ENCODE data around the gene MTRR. TPM values are rescaled to one million over a fixed set of nuclear protein-coding genes. Genes with fewer than 3 reads are reported as not detected.
"Not testable (repeated sequence)": the region's sequence is repeated elsewhere in the genome, so short reads cannot be mapped to it uniquely, and the experiment has no call there.

The MTRR gene
- polyA plus RNA-seq, 4 donors = 53.5 to 57.2 (median 55.6) TPM

DNA sequence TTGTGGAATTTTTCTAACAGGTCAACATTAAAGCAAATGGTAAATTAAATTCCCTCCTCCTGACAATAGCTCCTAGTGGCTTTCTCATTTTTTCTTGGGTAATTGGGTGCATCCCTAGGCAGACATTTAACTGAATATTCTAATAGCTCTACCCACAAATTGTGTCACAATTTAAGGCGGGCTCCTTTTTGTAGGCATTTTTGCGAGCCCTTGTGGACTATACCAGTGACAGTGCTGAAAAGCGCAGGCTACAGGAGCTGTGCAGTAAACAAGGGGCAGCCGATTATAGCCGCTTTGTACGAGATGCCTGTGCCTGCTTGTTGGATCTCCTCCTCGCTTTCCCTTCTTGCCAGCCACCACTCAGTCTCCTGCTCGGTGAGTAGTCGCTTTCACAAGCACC lies 20.0 kb downstream of the MTRR start:
- no peak for DNase-seq (ENCODE audit: low read depth in 4 of 4, low spot score in 3 of 4)

DNA sequence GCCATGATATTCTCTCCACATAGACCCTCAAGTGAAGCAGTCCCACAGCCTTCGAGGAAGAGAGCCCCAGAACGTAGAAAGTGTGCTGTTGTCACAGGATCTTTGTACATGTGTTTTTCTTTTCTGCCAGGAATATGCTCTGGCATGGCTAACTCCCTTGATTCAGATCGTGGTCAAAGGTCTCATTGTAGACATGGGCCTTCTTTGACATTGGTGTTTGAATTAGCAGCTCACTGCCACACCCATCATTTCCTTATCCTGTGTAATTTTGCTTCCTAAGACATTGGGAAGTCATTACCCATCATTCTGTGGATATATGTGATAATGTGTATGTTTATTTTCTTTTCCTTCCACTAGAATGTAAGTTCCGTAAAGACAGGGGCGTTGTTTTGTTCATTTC lies 25.5 kb downstream of the MTRR start:
- no peak for DNase-seq (ENCODE audit: low read depth in 4 of 4, low spot score in 3 of 4)

DNA sequence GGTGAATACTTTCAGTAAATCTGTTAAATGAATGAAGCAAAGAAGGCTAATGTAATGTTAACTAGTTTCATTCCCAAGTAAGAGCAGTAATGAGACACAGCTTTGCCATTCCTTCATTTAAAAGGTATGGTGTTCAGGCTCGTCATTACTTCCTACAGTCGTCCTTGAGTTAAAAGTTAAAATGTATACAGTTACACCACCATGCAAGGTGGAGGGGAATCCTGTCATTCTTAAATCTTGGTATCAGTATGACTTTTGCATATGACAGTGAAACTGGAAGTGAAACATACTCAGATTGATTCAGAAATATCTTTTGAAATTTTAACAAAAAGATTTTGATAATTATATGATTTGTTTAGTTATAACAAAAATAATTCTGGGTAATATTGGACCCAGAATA lies 25.9 kb downstream of the MTRR start:
- DNase-seq (ENCODE audit: low read depth in 4 of 4, low spot score in 3 of 4) = no peak

DNA sequence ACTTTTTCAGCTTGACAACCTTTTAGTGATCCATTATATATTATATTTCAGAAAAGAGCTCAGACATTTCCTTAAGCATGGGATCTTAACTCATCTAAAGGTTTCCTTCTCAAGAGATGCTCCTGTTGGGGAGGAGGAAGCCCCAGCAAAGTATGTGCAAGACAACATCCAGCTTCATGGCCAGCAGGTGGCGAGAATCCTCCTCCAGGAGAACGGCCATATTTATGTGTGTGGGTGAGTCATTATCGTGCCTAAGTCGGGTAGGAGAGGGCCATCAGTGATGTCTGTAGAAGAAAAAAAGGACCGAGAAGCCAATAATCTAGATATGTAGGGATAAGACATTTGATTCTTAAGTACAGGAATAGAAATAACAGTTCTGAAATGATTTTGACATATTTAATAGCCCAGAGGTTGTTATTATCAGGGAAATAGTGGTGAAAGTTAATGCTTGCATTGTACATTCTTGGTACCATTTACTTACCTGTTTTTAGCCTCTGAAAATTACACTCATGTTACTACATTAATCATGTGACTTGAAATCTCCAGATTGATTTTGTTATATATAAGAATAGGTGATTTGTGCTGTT lies 28.2 kb downstream of the MTRR start:
- no peak for DNase-seq (ENCODE audit: low read depth in 4 of 4, low spot score in 3 of 4)

DNA sequence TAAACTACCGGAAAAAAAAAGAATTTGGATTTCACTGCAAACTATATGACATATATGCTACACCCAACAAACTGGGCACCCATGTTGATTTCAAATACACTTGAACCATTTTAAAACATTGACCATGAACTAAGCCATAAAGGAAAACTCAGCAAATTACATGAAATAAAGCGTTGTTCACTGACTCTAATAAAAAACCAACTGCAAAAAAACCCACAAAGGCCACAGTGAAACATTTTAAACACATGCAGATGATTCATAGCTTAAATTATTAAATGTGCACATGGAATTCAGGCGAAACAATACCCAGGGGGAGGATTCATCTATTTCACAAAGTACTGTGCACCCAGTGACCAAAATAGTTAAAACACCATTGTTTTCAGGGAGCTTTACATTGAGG lies 33.3 kb downstream of the MTRR start:
- no peak for DNase-seq (ENCODE audit: low read depth in 4 of 4, low spot score in 3 of 4)

DNA sequence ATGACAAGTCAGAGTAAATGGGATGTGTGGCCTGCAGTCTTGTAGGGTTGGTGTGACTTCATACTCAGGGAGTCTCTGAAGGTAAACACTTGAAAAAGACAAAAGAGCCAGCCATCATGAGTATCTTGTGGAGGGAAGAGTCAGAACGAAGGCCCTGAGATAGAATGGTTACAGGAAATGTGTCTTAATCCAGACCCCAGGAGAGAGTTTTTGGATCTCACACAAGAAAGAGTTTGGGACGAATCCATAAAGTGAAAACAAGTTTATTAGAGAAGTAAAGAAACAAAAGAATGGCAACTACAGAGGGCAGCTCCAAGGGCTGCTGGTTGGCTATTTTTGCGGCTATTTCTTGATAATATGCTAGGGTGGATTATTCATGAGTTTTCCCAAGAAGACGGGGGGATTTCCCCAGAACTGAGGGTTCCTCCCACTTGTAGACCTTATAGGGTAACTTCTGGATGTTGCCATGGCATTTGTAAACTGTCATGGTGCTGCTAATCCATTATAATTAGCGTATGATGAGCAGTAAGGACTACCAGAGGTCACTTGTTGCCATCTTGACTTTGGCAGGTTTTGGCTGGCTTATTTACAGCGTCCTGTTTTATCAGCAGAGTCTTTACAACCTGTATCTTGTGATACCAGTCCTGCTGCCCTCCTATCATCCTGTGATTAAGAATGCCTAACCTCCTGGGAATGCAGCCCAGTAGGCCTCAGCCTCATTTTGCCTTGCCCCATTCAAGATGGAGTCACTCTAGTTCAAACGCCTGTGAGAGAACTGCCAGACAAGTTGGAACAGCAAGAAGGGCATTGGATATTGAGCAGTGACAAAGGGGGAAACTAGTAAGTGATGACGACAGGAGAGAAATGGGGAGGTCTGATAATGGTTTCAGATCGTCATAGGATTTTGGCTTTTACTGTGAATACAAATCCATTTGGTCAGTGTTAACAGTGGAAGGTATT lies 34.0 kb downstream of the MTRR start:
- DNase-seq (ENCODE audit: low read depth in 4 of 4, low spot score in 3 of 4) = no peak

DNA sequence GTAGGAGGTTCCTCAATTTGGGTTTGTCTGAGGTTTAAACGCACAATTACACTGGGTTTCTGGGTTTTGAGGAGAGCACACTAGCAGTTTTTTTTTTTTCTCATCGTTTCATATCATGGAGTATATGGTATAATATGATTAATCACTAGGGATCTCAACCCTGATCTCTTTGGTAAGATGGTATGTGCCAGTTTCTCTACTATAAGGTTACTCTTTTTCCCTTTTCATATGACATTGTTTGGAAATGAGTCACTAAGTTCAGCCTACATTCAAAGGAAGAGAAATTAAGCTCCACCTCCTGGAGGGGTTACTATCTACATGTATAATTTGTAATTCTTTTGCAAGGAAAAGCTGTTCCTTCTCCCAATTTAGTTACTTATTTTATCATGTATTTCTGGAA lies 35.2 kb downstream of the MTRR start:
- DNase-seq (ENCODE audit: low read depth in 4 of 4, low spot score in 3 of 4) = no peak

DNA sequence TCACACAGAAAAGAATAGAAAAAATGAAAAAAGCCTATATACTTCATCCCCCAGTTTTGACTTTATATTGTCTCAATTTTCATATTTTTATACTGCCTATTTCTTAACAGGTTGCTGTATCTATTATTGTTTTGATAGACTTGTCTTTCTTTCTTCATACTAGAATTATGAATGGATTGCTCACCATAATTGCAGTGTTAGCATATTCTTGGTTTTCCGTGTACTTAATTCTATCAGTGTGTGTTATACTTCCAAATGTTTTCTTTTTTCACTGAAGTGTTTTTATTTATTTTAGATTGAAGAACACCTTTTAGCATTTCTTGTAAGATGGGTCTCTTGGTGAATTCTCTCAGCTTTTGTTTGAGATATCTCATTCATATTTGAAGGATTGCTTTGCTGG lies 38.7 kb downstream of the MTRR start:
- no peak for DNase-seq (ENCODE audit: low read depth in 4 of 4, low spot score in 3 of 4)

DNA sequence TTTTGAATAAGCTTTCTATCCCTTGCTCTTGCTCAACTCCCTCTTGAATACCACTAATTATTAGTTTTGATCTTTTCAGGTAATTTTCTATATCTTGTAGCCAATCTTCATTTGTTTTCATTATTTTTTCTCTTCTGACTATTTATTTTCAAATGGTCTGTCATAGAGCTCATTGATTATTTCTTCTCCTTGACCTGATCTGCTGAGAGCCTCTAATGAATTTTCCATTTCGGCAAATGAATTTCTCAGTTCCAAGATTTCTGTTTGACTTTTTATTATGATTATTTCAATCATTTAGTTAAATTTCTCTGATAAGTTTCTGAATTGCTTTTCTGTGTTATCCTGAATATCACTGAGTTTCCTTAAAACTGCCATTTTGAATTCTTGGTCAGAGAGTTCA lies 39.4 kb downstream of the MTRR start:
- no peak for DNase-seq (ENCODE audit: low read depth in 4 of 4, low spot score in 3 of 4)

DNA sequence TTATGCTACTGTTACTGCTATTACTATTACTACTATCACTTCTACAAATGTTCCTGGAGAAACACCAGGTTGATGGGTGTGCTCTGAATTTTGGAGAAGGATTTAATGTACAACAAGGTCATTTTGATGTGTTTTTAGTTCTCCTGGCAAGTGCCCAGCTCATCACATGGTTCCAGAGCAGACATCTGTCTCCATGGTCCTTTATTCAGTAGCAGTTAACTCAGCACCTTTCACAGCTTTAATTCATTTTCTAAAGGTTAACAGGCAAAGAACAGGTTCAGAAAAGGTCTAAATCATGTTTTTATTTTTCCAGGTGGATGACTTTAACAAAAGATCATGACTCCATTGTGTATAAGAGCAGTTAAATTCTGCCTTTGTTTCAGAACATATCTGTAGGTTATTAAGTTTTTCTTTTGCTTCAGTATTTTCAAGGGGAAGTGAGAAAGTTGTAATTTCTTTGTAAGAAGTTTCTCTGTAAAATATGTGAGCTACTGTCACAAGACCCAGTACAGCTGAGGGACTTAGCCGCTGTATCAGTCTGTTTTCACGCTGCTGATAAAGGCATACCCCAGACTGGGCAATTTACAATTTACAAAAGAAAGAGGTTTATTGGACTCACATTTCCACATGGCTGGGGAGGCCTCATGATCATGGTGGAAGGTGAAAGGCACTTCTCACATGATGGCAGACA lies 41.9 kb downstream of the MTRR start:
- DNase-seq (ENCODE audit: low read depth in 4 of 4, low spot score in 3 of 4) = no peak

DNA sequence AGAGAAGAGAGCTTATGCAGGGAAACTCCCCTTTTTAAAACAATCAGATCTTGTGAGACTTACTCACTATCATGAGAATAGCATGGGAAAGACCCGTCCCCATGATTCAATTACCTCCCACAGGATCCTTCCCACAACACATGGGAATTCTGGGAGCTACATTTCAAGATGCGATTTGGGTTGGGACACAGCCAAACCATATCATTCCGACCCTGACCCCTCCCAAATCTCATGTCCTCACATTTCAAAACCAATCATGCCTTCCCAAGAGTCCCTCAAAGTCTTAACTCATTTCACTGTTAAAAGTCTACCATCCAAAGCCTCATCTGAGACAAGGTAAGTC lies 42.5 kb downstream of the MTRR start:
- not testable (repeated sequence) for DNase-seq (ENCODE audit: low read depth in 4 of 4, low spot score in 3 of 4)

DNA sequence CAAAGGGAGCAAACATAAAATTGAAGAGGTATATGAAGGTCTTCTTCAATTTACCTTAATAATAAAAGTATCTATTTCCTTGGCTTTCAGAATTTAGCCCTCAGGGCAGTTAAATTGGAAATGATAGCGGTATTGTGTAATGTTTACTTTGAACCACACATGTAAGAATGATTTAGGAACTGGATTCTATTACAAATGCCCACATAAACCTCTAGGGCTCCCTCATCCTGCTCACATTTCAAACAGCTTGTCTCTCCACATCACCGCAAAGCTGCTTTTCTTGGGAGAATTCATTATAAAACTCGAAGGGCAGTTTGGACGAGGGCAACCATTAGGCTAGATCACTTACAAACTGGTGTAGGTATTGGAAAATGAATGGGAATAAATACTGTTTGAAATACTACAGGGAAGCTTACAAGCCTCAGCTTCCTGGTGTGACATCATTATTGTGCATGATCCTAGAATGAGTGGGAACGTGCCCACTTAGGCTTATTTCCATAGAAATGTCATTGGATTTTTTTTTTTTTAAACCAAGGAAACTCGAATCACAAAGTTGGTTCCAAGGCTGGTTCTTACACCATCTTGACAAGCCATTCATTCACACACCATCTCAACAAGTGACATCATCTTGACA lies 47.3 kb downstream of the MTRR start:
- no peak for DNase-seq (ENCODE audit: low read depth in 4 of 4, low spot score in 3 of 4)

DNA sequence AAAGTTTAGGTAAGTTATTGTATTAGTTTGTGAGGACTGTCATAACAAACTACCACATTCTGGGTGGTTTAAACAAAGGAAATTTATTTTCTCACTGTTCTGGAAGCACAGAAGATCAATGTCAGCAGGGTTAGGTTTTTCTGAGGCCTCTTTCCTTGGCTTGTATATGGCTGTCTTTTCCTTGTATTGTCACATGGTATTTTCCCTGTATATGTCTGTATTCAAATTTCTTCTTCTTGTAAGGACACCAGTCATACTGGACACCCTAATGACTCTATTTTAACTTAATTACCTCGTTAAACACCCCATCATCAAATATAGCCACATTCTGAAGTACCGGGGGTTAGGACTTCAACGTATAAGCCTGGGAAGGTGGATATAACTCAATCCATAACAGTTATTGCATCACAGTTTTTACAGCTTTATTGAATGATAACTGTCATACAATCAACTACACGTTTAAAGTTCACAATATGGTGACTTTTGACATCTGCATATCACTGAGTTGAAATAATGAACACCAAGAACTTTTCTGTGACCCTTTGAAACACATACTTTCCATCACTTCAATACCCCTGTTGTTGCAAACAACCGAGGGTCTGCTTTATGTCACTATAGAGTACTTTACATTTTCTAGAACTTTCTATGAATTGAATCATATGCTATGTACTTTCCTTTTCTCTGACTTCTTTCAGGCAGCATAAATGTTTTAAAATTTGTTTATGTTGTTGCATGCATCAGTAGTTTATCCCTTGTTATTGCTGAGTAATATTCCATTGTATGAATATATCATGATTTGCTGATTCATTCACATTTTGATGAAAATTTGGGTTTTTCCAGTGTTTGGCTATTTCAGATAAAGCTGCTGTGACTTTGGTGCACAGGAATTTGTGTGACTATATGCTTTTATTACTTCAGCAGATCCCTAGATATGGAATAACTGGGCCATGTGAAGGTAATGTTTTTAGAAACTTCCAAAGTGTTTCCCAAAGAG lies 48.5 kb downstream of the MTRR start:
- no peak for DNase-seq (ENCODE audit: low read depth in 4 of 4, low spot score in 3 of 4)

DNA sequence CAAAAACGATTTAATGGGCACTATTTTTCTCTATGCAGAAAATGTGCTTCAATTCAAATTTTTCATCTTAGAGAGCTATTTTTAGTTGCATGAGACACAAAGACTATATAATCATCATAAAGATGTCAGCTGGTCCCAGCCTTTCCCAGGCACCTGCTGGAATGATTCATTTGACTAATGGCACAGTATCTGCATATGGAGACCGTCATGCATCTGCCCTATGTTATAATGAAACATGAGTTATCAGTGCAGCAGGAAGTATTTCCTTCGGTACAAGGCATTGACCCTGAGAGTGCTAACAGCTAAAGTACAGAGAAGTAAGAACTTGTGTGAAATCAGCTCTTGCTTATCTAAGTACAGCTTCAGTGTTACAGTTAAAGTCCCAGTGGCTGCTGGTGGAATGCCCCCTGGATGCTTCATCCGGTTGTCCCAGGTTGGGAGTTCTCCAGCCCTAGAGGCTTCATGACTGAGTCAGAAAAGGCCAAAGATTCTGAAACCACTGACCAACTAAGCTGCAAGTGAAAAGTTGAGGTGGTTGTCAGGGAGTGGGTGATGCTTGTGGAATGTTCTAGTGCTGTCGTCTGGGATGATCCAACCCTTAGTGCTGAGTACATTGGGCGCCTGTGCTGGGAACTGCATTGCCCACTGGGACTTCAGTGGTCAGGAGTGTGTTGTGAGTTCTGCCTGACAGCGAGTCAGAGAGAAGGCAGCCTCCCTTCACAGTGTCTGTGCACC lies 57.2 kb downstream of the MTRR start:
- DNase-seq (ENCODE audit: low read depth in 4 of 4, low spot score in 3 of 4) = no peak

DNA sequence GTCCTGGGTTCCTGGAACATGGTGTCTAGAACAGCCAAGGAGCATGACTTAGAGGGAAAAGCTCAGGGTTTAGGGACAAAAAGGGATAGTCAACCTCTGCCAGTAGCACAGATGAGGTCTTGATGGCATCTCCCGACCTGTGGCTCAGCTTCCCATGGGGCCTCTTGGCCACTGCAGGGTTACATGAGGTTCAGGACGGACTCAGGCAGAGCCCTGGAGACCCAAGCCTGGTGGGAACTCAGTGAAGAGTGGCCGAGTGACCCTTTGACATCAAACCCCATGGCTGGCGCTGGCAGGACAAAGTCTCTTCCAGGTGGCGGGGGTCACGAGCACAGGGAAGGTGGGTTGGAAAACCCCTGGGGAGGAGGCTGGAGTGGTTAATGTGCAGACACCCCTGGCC lies 57.8 kb downstream of the MTRR start:
- no peak for DNase-seq (ENCODE audit: low read depth in 4 of 4, low spot score in 3 of 4)

DNA sequence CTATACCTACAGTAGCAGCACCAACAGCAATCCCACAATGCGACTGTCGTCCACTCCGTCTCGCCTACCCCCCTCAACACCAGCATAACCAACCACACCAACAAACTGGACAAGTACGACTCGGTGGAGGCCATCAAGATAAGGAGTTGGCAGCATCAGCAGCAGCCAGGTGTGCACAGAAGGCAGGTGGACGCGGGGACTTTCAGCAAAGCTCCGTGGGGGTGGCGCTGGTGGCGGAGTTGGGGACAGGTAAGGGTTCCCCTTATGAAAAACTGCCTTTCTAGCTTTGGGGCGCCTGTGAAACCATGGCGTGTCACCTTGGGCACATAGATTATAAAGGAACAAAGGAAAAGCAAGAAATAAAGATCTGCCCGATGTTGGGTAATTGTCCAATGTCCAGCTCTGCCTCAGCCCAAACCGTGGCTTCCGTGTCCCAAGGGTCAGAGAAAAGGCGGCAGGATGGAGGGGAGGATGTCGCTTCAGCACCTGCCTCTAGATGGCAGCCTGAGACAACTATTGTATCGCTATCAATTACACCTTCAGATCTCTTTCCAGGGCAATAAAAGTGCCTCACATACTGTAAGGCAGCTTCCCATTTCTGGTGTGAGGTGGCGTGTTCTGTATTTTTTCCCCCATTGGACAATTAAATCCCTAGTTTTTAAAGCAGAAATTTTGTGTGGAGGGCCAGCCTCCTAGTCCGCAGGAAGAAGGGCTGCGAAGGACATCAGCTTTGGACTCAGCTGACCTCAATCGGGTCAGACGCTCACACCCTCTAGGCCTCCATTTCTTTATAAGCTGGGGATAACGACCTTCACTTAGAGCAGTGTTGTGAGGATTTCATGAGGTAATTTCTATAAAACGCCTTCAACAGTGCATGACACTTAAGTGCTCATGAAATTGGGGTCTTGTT lies 58.8 kb downstream of the MTRR start:
- peak; percentile 25 to 45 (median 39) for DNase-seq (ENCODE audit: low read depth in 4 of 4, low spot score in 3 of 4)

DNA sequence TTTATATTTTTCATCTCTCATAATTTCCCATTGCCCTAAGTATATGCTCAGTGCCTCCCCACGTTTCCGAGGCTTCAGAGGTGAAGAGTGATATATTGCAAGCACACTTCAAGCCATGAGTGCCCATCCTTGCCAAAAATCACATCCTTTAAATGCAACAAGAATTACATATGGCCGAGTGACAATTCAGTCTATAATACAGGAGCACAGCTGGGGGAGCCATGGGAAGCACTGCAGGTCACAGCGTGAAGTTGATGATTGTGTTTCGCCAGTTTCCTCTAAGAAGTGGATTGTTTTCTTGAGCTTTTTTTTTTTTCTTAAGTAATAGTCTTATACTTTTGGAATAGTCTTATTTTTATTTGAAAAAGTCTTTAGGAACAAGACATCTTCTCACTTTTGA lies 61.1 kb downstream of the MTRR start:
- no peak for DNase-seq (ENCODE audit: low read depth in 4 of 4, low spot score in 3 of 4)

DNA sequence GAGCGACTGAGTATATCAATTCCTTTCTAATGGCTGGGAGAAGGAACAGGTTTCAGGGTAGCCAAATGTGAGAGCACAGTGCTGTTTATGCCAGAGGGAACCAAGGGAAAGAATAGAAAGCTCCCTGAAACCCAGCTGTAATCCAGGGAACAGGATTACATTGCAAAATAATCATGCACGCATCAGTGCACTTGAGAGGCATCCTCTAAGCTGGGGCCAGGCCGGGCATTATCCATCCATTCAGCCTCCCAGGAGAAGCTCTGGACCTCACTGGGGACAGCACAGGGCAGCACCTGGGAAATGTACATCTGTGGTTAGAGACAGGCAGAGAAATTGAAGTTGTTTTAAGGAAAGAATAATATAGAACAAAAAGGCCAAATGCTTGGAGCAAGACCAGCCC lies 72.7 kb downstream of the MTRR start:
- no peak for DNase-seq (ENCODE audit: low read depth in 4 of 4, low spot score in 3 of 4)

All from right renal pelvis (tissue), 4 donors.